ENCODE measurements around the gene PIGT. TPM values are rescaled to one million over a fixed set of nuclear protein-coding genes. Genes with fewer than 3 reads are reported as not detected.

PIGT gene
- total RNA-seq, 1 experiment from 2014 or later = 71.4 TPM

DNA sequence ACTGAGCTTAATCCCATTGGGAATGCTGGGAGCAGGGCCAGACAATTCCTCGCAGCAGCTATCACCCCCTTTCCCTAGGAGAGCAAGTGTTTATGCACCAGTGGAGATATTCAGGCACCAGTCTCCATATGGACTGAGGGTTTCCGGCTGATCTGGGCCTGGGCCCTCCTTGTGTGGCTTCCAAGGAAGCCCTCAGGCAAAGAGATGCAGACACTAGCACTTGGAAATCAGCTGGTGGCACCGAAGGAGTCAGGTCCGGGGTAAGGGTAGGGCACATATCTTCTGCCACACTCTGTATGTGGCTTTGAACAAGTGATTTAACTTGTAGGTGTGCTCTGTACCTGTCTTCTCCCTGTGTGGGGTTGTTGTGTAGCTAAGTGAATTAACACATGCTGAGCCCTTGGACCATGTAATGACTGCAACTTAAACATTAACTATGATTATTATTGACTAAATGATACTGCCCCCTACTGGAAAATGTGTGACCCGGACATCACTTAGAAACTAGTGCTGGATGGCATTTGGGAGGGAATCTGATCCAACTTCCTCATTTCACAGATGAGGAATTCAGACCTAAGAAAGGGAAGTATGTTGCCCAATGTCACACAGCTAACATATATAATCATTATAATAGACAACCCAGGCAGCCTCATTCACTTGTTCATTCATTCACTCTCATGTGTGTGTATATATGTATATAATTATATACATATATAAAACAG is 34.3 kb downstream of the PIGT start:
- ChIA-PET POLR2A (interaction anchor here (0.5 to 1.3 kb wide), 2 partner anchors 87 to 114 kb away, joined by 3 to 4 read pairs; partner anchors contain the start of gene SYS1), RAD21 (ENCODE audit: low non-redundant PET in 1 of 2, low total read pairs in 2 of 2, uncharacterized antibody in 2 of 2, unreplicated experiment in 2 of 2) (no interaction called here), CTCF (interaction anchor here (0.7 to 3.9 kb wide), 11 partner anchors 10 to 321 kb away, joined by 3 to 23 read pairs (median 7); partner anchors contain the start of gene SYS1)
- Histone ChIP-seq H3K4me1 (ENCODE audit: control insufficient read depth in 1 of 2, insufficient read depth in 2 of 2, low read length in 2 of 2) (no peaks in the 10 kb centered on the region; a peak in 1 of 4 replicates), H3K9me2 (ENCODE audit: insufficient read depth) (no peaks in the 10 kb centered on the region), H3K27ac (ENCODE audit: low read depth, low read length) (no peak overlapping the region), H2AFZ (ENCODE audit: low read depth, low read length, poor library complexity, severe bottlenecking) (no peak overlapping the region), H3K36me3 (ENCODE audit: control insufficient read depth in 1 of 2, insufficient read depth in 2 of 2, low read length in 2 of 2) (no peaks in the 10 kb centered on the region), H3K4me2 (ENCODE audit: low read length) (no peak overlapping the region), H3K4me3 (replicated peaks in 1 of 2; ENCODE audit: low read depth in 1 of 2, low read length in 2 of 2) (no peak overlapping the region), H3K79me2 (ENCODE audit: insufficient read depth, low read length) (no peaks in the 10 kb centered on the region), H3K9me3 (ENCODE audit: control insufficient read depth in 1 of 2, insufficient read depth in 1 of 2, low read depth in 1 of 2, low read length in 2 of 2) (no peaks in the 10 kb centered on the region), H4K20me1 (ENCODE audit: insufficient read depth) (no peaks in the 10 kb centered on the region), H3K27me3 (ENCODE audit: insufficient read depth, low read length) (no peaks in the 10 kb centered on the region), H3K9ac (ENCODE audit: low read length) (no peak overlapping the region)
- peak; percentile 70 for ATAC-seq
- no TSS peak for BruUV-seq (replicated peaks)
- DNase-seq (ENCODE audit: low read depth, low spot score) = peak; percentile 31
- TF ChIP-seq MAX (IDR thresholded peaks at IDR 0.05) (no peak), POLR2AphosphoS5 (IDR thresholded peaks at IDR 0.05; ENCODE audit: low read depth, low read length) (no peak), SRF (IDR thresholded peaks at IDR 0.05; ENCODE audit: low read depth) (no peak), EZH2 (IDR thresholded peaks at IDR 0.05) (no peak), ELF1 (IDR thresholded peaks at IDR 0.05; ENCODE audit: borderline replicate concordance, low read depth) (peak; percentile 27; the same call in 1 of the 2 replicates), POLR2A (IDR thresholded peaks at IDR 0.05; ENCODE audit: borderline replicate concordance, extremely low read depth, insufficient read depth, insufficient read length) (no peak), RAD21 (IDR thresholded peaks at IDR 0.05; ENCODE audit: low read depth) (peak; percentile 65), EGR1 (IDR thresholded peaks at IDR 0.05; ENCODE audit: low read depth) (no peak), CEBPB (IDR thresholded peaks at IDR 0.05; ENCODE audit: low read depth) (no peak), EZH2phosphoT487 (IDR thresholded peaks at IDR 0.05; ENCODE audit: borderline replicate concordance) (no peak), CTCF (IDR thresholded peaks at IDR 0.05 in 2 of 3, conservative IDR thresholded peaks at IDR 0.05 in 1 of 3; ENCODE audit: borderline replicate concordance in 1 of 3, insufficient read depth in 1 of 3, low read depth in 2 of 3, low read length in 2 of 3) (peak; percentile 60 to 78 (median 71); a peak in 5 of 6 replicates), TCF7L2 (IDR thresholded peaks at IDR 0.05; ENCODE audit: borderline replicate concordance, extremely low read depth, insufficient read depth, insufficient read length) (no peak), YY1 (IDR thresholded peaks at IDR 0.05; ENCODE audit: extremely low read depth, insufficient replicate concordance, low read depth, low read length) (no peak), CBX3 (IDR thresholded peaks at IDR 0.05; ENCODE audit: low read depth) (peak; percentile 38; the same call in 1 of the 2 replicates), ZNF274 (IDR thresholded peaks at IDR 0.05; ENCODE audit: low read depth, low read length) (no peak)
- TF ChIP-seq, protein P1, sequence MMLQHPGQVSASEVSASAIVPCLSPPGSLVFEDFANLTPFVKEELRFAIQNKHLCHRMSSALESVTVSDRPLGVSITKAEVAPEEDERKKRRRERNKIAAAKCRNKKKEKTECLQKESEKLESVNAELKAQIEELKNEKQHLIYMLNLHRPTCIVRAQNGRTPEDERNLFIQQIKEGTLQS (IDR thresholded peaks at IDR 0.05) = no peak
- TF ChIP-seq, protein P2, sequence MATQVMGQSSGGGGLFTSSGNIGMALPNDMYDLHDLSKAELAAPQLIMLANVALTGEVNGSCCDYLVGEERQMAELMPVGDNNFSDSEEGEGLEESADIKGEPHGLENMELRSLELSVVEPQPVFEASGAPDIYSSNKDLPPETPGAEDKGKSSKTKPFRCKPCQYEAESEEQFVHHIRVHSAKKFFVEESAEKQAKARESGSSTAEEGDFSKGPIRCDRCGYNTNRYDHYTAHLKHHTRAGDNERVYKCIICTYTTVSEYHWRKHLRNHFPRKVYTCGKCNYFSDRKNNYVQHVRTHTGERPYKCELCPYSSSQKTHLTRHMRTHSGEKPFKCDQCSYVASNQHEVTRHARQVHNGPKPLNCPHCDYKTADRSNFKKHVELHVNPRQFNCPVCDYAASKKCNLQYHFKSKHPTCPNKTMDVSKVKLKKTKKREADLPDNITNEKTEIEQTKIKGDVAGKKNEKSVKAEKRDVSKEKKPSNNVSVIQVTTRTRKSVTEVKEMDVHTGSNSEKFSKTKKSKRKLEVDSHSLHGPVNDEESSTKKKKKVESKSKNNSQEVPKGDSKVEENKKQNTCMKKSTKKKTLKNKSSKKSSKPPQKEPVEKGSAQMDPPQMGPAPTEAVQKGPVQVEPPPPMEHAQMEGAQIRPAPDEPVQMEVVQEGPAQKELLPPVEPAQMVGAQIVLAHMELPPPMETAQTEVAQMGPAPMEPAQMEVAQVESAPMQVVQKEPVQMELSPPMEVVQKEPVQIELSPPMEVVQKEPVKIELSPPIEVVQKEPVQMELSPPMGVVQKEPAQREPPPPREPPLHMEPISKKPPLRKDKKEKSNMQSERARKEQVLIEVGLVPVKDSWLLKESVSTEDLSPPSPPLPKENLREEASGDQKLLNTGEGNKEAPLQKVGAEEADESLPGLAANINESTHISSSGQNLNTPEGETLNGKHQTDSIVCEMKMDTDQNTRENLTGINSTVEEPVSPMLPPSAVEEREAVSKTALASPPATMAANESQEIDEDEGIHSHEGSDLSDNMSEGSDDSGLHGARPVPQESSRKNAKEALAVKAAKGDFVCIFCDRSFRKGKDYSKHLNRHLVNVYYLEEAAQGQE (IDR thresholded peaks at IDR 0.05; ENCODE audit: low read depth) = no peak
- TF ChIP-seq, protein P3, sequence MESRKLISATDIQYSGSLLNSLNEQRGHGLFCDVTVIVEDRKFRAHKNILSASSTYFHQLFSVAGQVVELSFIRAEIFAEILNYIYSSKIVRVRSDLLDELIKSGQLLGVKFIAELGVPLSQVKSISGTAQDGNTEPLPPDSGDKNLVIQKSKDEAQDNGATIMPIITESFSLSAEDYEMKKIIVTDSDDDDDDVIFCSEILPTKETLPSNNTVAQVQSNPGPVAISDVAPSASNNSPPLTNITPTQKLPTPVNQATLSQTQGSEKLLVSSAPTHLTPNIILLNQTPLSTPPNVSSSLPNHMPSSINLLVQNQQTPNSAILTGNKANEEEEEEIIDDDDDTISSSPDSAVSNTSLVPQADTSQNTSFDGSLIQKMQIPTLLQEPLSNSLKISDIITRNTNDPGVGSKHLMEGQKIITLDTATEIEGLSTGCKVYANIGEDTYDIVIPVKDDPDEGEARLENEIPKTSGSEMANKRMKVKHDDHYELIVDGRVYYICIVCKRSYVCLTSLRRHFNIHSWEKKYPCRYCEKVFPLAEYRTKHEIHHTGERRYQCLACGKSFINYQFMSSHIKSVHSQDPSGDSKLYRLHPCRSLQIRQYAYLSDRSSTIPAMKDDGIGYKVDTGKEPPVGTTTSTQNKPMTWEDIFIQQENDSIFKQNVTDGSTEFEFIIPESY (IDR thresholded peaks at IDR 0.05; ENCODE audit: extremely low read depth, insufficient replicate concordance, low read length) = no peak
- intact Hi-C loops (cut with micrococcal nuclease) = no loop called here
